ENCODE measurements around the gene PDE4B.
"Not testable (repeated sequence)": the region's sequence is repeated elsewhere in the genome, so short reads cannot be mapped to it uniquely, and the experiment has no call there.

The PDE4B gene

GRCh38 chr1:66405061-66405460 lies 612.4 kb downstream of the PDE4B start:
- DNase-seq: no peak

GRCh38 chr1:66411449-66411848 lies 618.8 kb downstream of the PDE4B start:
- DNase-seq: not testable (repeated sequence)

DNA sequence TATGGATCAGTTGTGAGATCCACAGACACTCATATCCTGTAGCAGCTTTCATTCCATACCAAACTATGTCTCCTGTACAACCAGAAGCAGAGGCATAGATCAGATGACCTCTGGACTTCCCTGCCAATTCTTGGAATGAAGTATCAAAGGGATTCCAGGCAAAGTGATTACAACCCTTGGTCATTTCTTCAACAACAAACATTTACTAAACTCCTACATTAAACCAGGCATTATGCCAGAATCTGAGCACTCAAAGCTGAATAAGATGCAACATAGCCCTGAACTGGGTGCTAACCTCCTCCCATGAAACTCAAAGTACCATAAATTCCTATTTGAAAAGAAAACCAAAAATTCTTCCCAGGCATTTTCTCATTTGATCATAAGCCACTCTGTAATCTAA lies 620.0 kb downstream of the PDE4B start:
- no peak for DNase-seq

DNA sequence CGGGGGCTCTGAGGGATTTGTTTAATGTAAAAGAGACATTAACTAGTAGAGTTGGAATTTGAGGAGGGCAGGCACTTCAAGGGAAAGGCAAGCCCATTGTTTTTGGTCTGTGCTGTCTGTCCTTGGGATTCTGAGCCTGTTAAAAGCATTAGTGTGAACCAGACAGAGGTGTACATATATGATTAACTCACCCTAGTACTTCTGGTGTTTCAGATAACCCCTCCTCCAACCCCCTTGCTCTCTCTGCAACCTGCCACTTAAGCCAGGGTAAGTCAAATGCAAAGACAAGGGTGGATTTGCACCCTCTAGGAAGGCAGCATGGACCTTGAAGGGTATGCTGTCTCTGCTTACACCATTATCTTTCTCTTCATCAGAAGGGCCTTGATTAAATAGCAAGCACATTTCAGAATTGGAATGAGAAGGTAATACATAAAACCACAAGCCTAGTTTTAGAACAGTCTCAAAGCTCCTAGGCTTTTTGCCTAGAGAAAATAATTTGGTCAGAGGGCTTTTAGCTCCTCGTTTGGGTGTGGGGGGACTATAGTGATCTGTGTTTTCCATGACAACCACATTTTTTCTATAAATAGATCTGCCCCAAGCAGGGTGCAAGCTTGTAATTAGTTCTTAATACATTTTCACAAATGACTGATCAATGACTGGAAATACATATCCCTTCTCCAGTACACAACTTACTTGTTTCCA lies 620.6 kb downstream of the PDE4B start:
- no peak for DNase-seq

DNA sequence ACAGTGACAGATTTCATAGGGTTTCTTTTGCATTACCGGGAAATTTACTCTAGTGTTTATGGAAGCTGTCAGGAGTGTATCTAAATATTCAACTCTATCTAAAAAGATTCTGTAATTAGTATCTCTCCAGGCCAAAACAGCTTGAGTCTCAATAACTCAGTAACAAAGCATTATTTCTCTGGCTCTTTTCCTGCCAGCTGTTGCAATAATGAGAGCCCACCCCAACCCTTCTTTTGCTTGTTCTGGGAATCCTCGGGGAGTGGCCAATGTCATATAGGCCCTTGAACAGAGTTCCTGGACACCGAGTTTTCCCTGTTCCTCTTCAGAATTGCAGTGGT lies 621.1 kb downstream of the PDE4B start:
- no peak for DNase-seq

DNA sequence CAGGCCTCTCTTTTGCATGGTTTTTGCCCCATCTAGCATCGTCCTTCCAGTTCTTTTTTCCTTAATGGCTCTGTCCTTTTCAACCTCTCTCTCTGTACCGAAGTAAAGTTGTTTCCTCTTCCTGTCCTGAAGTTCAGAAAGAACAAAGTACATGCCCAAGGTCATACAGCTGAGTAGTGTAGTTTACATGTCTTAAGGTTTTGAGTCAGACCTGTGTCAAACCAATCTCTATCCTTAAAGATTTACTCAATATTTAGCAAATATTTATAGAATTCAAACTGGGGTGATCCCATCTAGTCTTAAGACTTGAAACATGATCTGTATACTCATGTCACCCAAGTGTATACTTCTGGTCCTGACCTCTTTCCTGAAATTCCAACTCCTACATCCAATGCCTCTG lies 622.6 kb downstream of the PDE4B start:
- DNase-seq: no peak

DNA sequence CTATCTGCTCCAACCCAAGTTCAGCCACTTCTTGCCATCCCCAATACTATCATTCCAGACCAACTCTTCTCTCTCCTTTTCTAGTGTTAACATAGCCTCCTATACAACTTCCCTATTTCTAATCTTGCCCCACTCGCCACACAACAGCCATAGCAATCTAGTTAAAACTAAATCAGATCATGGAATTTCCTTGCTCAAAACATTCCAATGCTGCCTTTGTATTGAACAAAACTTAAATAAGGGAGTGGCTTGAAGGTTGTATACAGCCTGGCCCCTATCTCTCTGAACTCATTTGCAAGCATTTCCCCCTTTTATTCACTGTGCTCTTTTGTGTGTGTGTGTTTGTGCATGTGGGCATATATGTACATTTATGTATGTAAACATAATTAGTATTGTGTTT lies 623.2 kb downstream of the PDE4B start:
- no peak for DNase-seq

DNA sequence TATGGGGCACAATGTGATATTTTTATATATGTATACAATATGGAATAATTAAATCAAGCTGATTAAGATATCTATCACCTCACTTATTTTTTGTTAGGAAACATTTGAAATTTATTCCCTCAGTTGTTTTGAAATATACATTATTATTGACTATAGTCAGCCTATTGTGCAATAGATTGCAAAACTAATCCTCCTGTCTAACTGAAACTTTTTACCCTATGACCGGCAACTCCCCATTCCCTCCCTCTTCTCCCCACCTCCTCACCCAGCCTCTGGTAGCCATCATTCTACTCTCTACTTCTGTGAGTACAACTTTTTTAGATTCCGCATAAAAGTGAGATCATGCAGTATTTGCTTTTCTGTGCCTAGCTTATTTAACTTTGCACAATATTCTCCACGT lies 623.6 kb downstream of the PDE4B start:
- no peak for DNase-seq

DNA sequence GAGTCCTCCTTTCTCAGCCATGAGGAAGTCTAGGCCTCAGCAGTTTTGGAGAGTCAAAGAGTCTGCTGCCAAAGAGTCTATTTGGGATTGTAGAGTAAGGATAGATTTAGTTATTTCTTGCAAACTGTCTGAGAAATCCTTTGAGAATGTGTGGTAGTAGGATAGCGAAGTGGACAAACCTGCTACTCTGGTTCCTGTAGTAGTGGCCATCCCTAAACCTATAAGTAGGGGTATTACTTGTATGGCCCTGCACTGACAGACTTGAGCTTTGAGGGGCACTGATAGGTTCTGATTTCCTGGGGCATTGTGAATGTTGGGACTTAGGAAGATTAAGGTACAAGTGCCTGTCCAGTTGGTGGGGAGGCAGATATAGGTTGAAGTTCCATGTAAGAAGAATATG lies 625.3 kb downstream of the PDE4B start:
- DNase-seq: no peak

GRCh38 chr1:66420171-66420570 lies 627.5 kb downstream of the PDE4B start:
- not testable (repeated sequence) for DNase-seq

GRCh38 chr1:66420906-66421305 lies 628.2 kb downstream of the PDE4B start:
- DNase-seq: not testable (repeated sequence)

DNA sequence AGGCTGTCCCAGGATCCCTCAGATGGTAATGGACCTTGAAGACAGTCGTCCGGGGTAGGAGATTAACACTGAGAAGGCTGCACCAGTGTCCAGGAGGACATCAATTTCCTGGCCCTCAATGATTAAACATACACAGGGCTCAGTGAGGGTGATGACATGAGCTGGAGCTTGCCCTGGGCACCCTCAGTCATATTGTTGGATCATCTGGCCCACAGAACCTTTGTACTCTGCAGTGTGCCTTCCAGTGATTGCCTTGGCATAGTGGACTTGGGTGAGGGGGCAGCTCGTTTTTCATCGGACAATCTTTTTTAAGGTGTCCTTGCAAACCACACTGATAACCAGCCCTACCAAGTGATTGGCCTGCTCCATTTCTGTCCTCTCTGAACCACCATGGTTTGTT lies 630.1 kb downstream of the PDE4B start:
- DNase-seq: no peak
